Stimulated activated CD4-positive, alpha-beta T cell treated with anti-CD3 and anti-CD28 coated beads, Interleukin-2, amount 100 ng/mL, for 24 hours (primary cell): ENCODE data around the gene YKT6.

Source experiments
- DNase-seq, 2 donors: peaks; one replicate each; pipeline ENCODE4 v3.0.0-alpha.2; 2020

The YKT6 gene

GRCh38 chr7:44235582-44236332 is 35.0 kb downstream of the YKT6 start:
- no peak for DNase-seq

GRCh38 chr7:44236333-44236728 is 35.6 kb downstream of the YKT6 start:
- DNase-seq, result no peak

- no peak for DNase-seq
Measured at GRCh38 chr7:44237696-44238095, 36.9 kb downstream of the YKT6 start.

GRCh38 chr7:44238116-44238695 is 37.4 kb downstream of the YKT6 start:
- DNase-seq, result no peak

GRCh38 chr7:44239361-44239760 is 38.6 kb downstream of the YKT6 start:
- no peak for DNase-seq

- no peak for DNase-seq
Measured at GRCh38 chr7:44240376-44240775, 39.6 kb downstream of the YKT6 start.

GRCh38 chr7:44240983-44241510 is 40.3 kb downstream of the YKT6 start:
- peak; percentile 65 to 70 for DNase-seq

GRCh38 chr7:44242091-44242490 is 41.3 kb downstream of the YKT6 start:
- no peak for DNase-seq

GRCh38 chr7:44244282-44244681 is 43.5 kb downstream of the YKT6 start:
- DNase-seq, result peak; percentile 56 to 59

- no peak for DNase-seq
Measured at GRCh38 chr7:44246396-44247113, 45.8 kb downstream of the YKT6 start.

GRCh38 chr7:44247868-44248651 is 47.3 kb downstream of the YKT6 start:
- DNase-seq, result no peak

GRCh38 chr7:44249639-44250234 is 49.0 kb downstream of the YKT6 start:
- DNase-seq, result no peak

GRCh38 chr7:44251269-44251668 is 50.5 kb downstream of the YKT6 start:
- no peak for DNase-seq

- no peak for DNase-seq
Measured at GRCh38 chr7:44251881-44252280, 51.1 kb downstream of the YKT6 start.

GRCh38 chr7:44256459-44256858 is 55.7 kb downstream of the YKT6 start:
- DNase-seq, result no peak

- DNase-seq, result no peak
Measured at GRCh38 chr7:44257213-44257612, 56.4 kb downstream of the YKT6 start.

GRCh38 chr7:44257618-44258422 is 57.0 kb downstream of the YKT6 start:
- DNase-seq, result peak; percentile 75 to 76

GRCh38 chr7:44258423-44258760 is 57.6 kb downstream of the YKT6 start:
- DNase-seq, result no peak

GRCh38 chr7:44258865-44259546 is 58.2 kb downstream of the YKT6 start:
- DNase-seq, result no peak

- DNase-seq, result no peak
Measured at GRCh38 chr7:44259547-44260457, 59.0 kb downstream of the YKT6 start.
